ENCODE data around the gene CCDC83. TPM values are rescaled to one million over a fixed set of nuclear protein-coding genes. Genes with fewer than 3 reads are reported as not detected.

CCDC83 gene
- total and polyA plus RNA-seq, 12 donors = not detected

GRCh38 chr11:85930879-85931366 lies 75.7 kb downstream of the CCDC83 start:
- H3K27ac ChIP-seq = no peak overlapping the region
- H3K4me3 ChIP-seq = no peak overlapping the region
- no peak for DNase-seq
- ATAC-seq = no peak
- TF ChIP-seq CTCF (IDR thresholded peaks at IDR 0.05) = no peak
- H3K36me3 ChIP-seq = no peaks in the 10 kb centered on the region
- WGBS, 2 donors = 88% methylated on average over 11 of the region's 11 CpGs
- H3K9me3 ChIP-seq = peaks cover 0 to 15% (median 0%) of the 10 kb centered on the region in 11 donors
- intact Hi-C loops (cut with DNase I) = loop anchor here in 2 of 10 donors (10.0 kb wide), 2 partner anchors 76 to 364 kb away; partner anchors contain the start of gene CCDC83 (in 1 of the 2)
- peaks cover 0 to 3% (median 0%) of the 10 kb centered on the region in 9 donors for H3K4me1 ChIP-seq
- peaks cover 0 to 10% (median 0%) of the 10 kb centered on the region in 7 donors for H3K27me3 ChIP-seq

- peak in 1 of 2 donors; percentile 17 for DNase-seq
- H3K36me3 ChIP-seq = no peaks in the 10 kb centered on the region
- H3K4me3 ChIP-seq = peak overlapping the region in 6 of 10 donors; percentile 17 to 35 (median 28)
- ATAC-seq = peak in 3 of 8 donors; percentile 29 to 42 (median 37)
- whole genome bisulfite sequencing, 2 donors = 36 to 48% methylated on average over 47 of the region's 47 CpGs
- H3K27ac ChIP-seq = no peak overlapping the region
- H3K9me3 ChIP-seq = peaks cover 0 to 5% (median 0%) of the 10 kb centered on the region in 11 donors
- intact Hi-C loops (cut with DNase I) = loop anchor here in 3 of 10 donors (5.0 to 10.0 kb wide), 4 partner anchors 77 to 360 kb away; partner anchors contain the start of gene CCDC83 (in 2 of the 3)
- H3K4me1 ChIP-seq = peaks cover 0 to 3% (median 0%) of the 10 kb centered on the region in 9 donors
- TF ChIP-seq CTCF (IDR thresholded peaks at IDR 0.05) = no peak
- peaks cover 0 to 10% (median 0%) of the 10 kb centered on the region in 7 donors for H3K27me3 ChIP-seq
Observed at GRCh38 chr11:85934596-85935169, 79.5 kb downstream of the CCDC83 start.

GRCh38 chr11:85935751-85936150 lies 80.6 kb downstream of the CCDC83 start:
- 92 to 99% methylated on average over 10 of the region's 10 CpGs for WGBS, 2 donors
- peak in 2 of 8 donors; percentile 14 to 38 for ATAC-seq
- no peak overlapping the region for H3K27ac ChIP-seq
- H3K4me3 ChIP-seq = no peak overlapping the region
- H3K27me3 ChIP-seq = peaks cover 0 to 10% (median 0%) of the 10 kb centered on the region in 7 donors
- TF ChIP-seq CTCF (IDR thresholded peaks at IDR 0.05) = no peak
- no peak for DNase-seq
- intact Hi-C loops (cut with DNase I) = loop anchor here in 3 of 10 donors (5.0 to 10.0 kb wide), 4 partner anchors 78 to 359 kb away; partner anchors contain the start of gene CCDC83 (in 2 of the 3)
- no peaks in the 10 kb centered on the region for H3K36me3 ChIP-seq
- H3K4me1 ChIP-seq = peaks cover 0 to 3% (median 0%) of the 10 kb centered on the region in 9 donors
- no peaks in the 10 kb centered on the region for H3K9me3 ChIP-seq

- ATAC-seq (no peak), DNase-seq (no peak)
- 98 to 100% methylated on average over 1 of the region's 1 CpG for WGBS, 2 donors
- no peak for TF ChIP-seq CTCF (IDR thresholded peaks at IDR 0.05)
- Histone ChIP-seq H3K4me3 (no peak overlapping the region), H3K36me3 (no peaks in the 10 kb centered on the region), H3K27ac (no peak overlapping the region), H3K4me1 (peaks cover 0 to 8% (median 0%) of the 10 kb centered on the region in 9 donors), H3K9me3 (no peaks in the 10 kb centered on the region), H3K27me3 (peaks cover 0 to 10% (median 0%) of the 10 kb centered on the region in 7 donors)
- intact Hi-C loops (cut with DNase I) = loop anchor here in 3 of 10 donors (5.0 to 10.0 kb wide), 4 partner anchors 81 to 357 kb away; partner anchors contain the start of gene CCDC83 (in 2 of the 3)
Observed at GRCh38 chr11:85937835-85938234, 82.7 kb downstream of the CCDC83 start.
